Neural cell (in vitro differentiated cells): ENCODE data around the gene BRAF. TPM values are rescaled to one million over a fixed set of nuclear protein-coding genes. Genes with fewer than 3 reads are reported as not detected.

ENCODE experiments used
- H2AFZ ChIP-seq: fragments of 200-600, 300-800 bp; sonication (generic), shearing (Covaris generic); 2 replicates; pipeline ENCODE4 v1.6.0; 2014; ENCODE audit warnings: low read depth, mild to moderate bottlenecking, antibody characterized with exemption, low read length, moderate library complexity
- H3F3A ChIP-seq: fragments of 200-600 bp; shearing (Covaris generic); 2 replicates; pipeline ENCODE4 v1.6.1; 2016; ENCODE audit warnings: mild to moderate bottlenecking, moderate library complexity, mixed read lengths, antibody characterized with exemption, low read length; ENCODE audit not compliant: insufficient read depth, poor library complexity, severe bottlenecking
- H3K27ac ChIP-seq: fragments of 200-600, 300-800 bp; sonication (generic), shearing (Covaris generic); 2 replicates; pipeline ENCODE4 v1.5.1; 2014; ENCODE audit warnings: mild to moderate bottlenecking, low read length, moderate library complexity
- H3K27me3 ChIP-seq: fragments of 300-800, 200-600 bp; sonication (generic), shearing (Covaris generic); 2 replicates; pipeline ENCODE4 v1.6.0; 2014; ENCODE audit warnings: mild to moderate bottlenecking, low read depth, low read length, moderate library complexity; ENCODE audit not compliant: insufficient read depth
- H3K36me3 ChIP-seq: fragments of 300-800, 200-600 bp; sonication (generic), shearing (Covaris generic); 2 replicates; pipeline ENCODE4 v1.5.1; 2014; ENCODE audit warnings: mild to moderate bottlenecking, antibody characterized with exemption, low read length, moderate library complexity; ENCODE audit not compliant: insufficient read depth
- H3K4me2 ChIP-seq: fragments of 300-800, 200-600 bp; sonication (generic), shearing (Covaris generic); 2 replicates; pipeline ENCODE4 v1.6.0; 2014; ENCODE audit warnings: mild to moderate bottlenecking, low read length
- H3K4me3 ChIP-seq: fragments of 300-800, 200-600 bp; sonication (generic), shearing (Covaris generic); 2 replicates; pipeline ENCODE4 v1.5.1; 2014; ENCODE audit warnings: mild to moderate bottlenecking, low read length, moderate library complexity
- H3K79me2 ChIP-seq: fragments of 200-600 bp; shearing (Covaris generic); replicated peaks from 2 replicates; pipeline ENCODE4 v1.6.0; 2014; ENCODE audit warnings: mild to moderate bottlenecking, low read length, moderate library complexity; ENCODE audit not compliant: insufficient read depth
- H3K9ac ChIP-seq: fragments of 300-800, 200-600 bp; sonication (generic), shearing (Covaris generic); 2 replicates; pipeline ENCODE4 v1.6.1; 2016; ENCODE audit warnings: mild to moderate bottlenecking, low read length, mixed read lengths
- H3K9me2 ChIP-seq: fragments of 200-600 bp; shearing (Covaris generic); 2 replicates; pipeline ENCODE4 v1.6.1; 2016; ENCODE audit warnings: mild to moderate bottlenecking, low read length, mixed read lengths; ENCODE audit not compliant: insufficient read depth
- H3K9me3 ChIP-seq: fragments of 200-600, 300-800 bp; sonication (generic), shearing (Covaris generic); 2 replicates; pipeline ENCODE4 v1.6.1; 2016; ENCODE audit warnings: mild to moderate bottlenecking, mixed run types, low read length, moderate library complexity, mixed read lengths
- H4K20me1 ChIP-seq: fragments of 200-600 bp; shearing (Covaris generic); 2 replicates; pipeline ENCODE4 v1.6.1; 2016; ENCODE audit warnings: mild to moderate bottlenecking, mixed run types; ENCODE audit not compliant: insufficient read depth
- CTCF ChIP-seq: fragments of 450-650 bp; IDR thresholded peaks from 2 replicates; pipeline ENCODE4 v1.5.1; 2014; ENCODE audit warnings: antibody characterized with exemption, mild to moderate bottlenecking, moderate library complexity; ENCODE audit not compliant: poor library complexity, severe bottlenecking
- EP300 ChIP-seq: fragments of 450-650 bp; conservative IDR thresholded peaks from 2 replicates; pipeline ENCODE4 v1.6.1; 2014; ENCODE audit warnings: antibody characterized with exemption, mild to moderate bottlenecking, moderate library complexity; ENCODE audit not compliant: poor library complexity, severe bottlenecking
- EZH2 ChIP-seq: fragments of 200-600, 300-800 bp; shearing (Covaris generic), sonication (generic); IDR thresholded peaks from 2 replicates; pipeline ENCODE4 v1.6.1; 2014; ENCODE audit warnings: antibody characterized with exemption, low read length, borderline replicate concordance, mild to moderate bottlenecking; ENCODE audit not compliant: insufficient read depth, poor library complexity, severe bottlenecking
- MXI1 ChIP-seq: fragments of 450-650 bp; conservative IDR thresholded peaks from 2 replicates; pipeline ENCODE4 v1.6.1; 2014; ENCODE audit warnings: antibody characterized with exemption, mild to moderate bottlenecking; ENCODE audit not compliant: poor library complexity, severe bottlenecking
- POLR2AphosphoS5 ChIP-seq: IDR thresholded peaks from 2 replicates; pipeline ENCODE4 v1.6.1; 2012
- RAD21 ChIP-seq: fragments of 450-650 bp; conservative IDR thresholded peaks from 2 replicates; pipeline ENCODE4 v1.6.1; 2014; ENCODE audit warnings: antibody characterized with exemption, mild to moderate bottlenecking, moderate library complexity
- REST ChIP-seq: IDR thresholded peaks from 2 replicates; pipeline ENCODE4 v1.6.1; 2012; ENCODE audit warnings: borderline replicate concordance
- SMC3 ChIP-seq: fragments of 450-650 bp; conservative IDR thresholded peaks from 2 replicates; pipeline ENCODE4 v1.6.1; 2014; ENCODE audit warnings: antibody characterized with exemption, mild to moderate bottlenecking, moderate library complexity; ENCODE audit not compliant: poor library complexity
- TAF1 ChIP-seq: IDR thresholded peaks from 2 replicates; pipeline ENCODE4 v1.6.1; 2012; ENCODE audit warnings: low read depth
- polyA plus RNA-seq: library from polyadenylated mRNA; depleted of rRNA; stranded (reverse); fragments of >200 nt; gene quantifications from 2 replicates; pipeline ENCODE4 v1.2.3, GENCODE V29; 2014

The BRAF gene
- polyA plus RNA-seq, 1 donor from 2014 or later = 31.7 TPM

GRCh38 chr7:140908361-140908760 lies 16.4 kb downstream of the BRAF start:
- Histone ChIP-seq H3K9me2 (no peaks in the 10 kb centered on the region), H3F3A (no peaks in the 10 kb centered on the region), H3K27me3 (no peaks in the 10 kb centered on the region), H3K27ac (no peak overlapping the region), H3K36me3 (no peaks in the 10 kb centered on the region), H3K9ac (no peak overlapping the region), H3K79me2 (peaks cover 75% of the 10 kb centered on the region), H4K20me1 (no peaks in the 10 kb centered on the region), H3K9me3 (peaks cover 6% of the 10 kb centered on the region), H3K4me3 (no peak overlapping the region), H2AFZ (no peak overlapping the region), H3K4me2 (no peak overlapping the region)
- TF ChIP-seq SMC3 (no peak), REST (no peak), RAD21 (no peak), TAF1 (no peak), CTCF (no peak), EP300 (no peak)

- Histone ChIP-seq H3F3A (no peaks in the 10 kb centered on the region), H3K4me2 (no peak overlapping the region), H3K36me3 (no peaks in the 10 kb centered on the region), H2AFZ (no peak overlapping the region), H3K27ac (no peak overlapping the region), H3K9me3 (peaks cover 9% of the 10 kb centered on the region), H3K27me3 (no peaks in the 10 kb centered on the region), H3K79me2 (peaks cover 59% of the 10 kb centered on the region), H3K9ac (no peak overlapping the region), H3K9me2 (no peaks in the 10 kb centered on the region), H4K20me1 (no peaks in the 10 kb centered on the region), H3K4me3 (no peak overlapping the region)
- TF ChIP-seq MXI1 (no peak), CTCF (no peak), REST (no peak), EZH2 (no peak), EP300 (no peak), POLR2AphosphoS5 (no peak), SMC3 (no peak), RAD21 (no peak), TAF1 (no peak)
Measured at GRCh38 chr7:140903741-140904480, 20.8 kb downstream of the BRAF start.
